NCI-H2081 treated with DMSO at 0.1 percent for 48 hours (cell line): ENCODE data around the gene SYCE1.

Experiments
- DNase-seq: peaks from one replicate; lab custom pipeline; 2025; lab: John Stamatoyannopoulos, UW

The SYCE1 gene

GRCh38 chr10:133511907-133512528 lies 53.4 kb downstream of the SYCE1 start:
- no peak for DNase-seq

DNA sequence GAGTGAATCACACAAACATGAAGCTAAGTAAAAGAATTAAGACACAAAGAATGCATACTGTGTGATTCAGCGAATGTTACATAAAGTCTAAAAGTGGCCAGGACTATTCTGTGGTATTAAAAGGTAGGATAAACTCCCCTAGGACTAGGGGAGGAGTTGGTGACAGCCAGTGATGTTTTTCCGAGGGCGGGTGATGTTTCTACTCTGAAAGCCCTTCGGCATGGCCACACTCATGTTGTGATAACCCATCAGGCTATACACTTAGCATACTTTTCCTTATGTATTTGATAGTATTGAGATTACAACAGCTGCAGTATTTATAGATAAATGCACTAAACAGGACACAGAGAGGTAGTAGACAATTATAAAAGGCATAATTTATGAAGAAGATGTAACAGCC lies 54.0 kb downstream of the SYCE1 start:
- DNase-seq, result no peak

DNA sequence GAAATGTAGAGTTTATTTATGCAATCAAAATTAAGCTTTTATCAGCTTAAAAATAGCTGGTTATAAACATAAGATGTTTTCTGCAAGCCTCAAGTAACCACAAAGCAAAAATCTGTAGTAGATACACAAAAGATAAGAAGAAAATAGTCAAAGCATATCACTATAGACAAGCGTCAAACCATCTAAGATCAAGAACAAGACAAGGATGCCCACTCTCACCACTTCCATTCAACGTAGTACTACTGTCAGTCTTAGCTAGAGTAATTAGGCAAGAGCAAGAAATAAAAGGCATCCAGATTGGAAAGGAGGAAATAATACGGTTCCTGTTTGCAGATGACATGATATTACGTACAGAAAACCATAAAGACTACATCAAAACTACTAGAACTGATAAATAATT lies 55.7 kb downstream of the SYCE1 start:
- DNase-seq, result no peak
